HG02973 (cell line): ENCODE data around the gene CD52.

Experiments
- ATAC-seq: cut with Tn5 transposase; IDR thresholded peaks from one replicate; pipeline ENCODE4 v1.9.1; 2021; ENCODE audit warnings: moderate library complexity; ENCODE audit not compliant: unreplicated experiment

The CD52 gene

DNA sequence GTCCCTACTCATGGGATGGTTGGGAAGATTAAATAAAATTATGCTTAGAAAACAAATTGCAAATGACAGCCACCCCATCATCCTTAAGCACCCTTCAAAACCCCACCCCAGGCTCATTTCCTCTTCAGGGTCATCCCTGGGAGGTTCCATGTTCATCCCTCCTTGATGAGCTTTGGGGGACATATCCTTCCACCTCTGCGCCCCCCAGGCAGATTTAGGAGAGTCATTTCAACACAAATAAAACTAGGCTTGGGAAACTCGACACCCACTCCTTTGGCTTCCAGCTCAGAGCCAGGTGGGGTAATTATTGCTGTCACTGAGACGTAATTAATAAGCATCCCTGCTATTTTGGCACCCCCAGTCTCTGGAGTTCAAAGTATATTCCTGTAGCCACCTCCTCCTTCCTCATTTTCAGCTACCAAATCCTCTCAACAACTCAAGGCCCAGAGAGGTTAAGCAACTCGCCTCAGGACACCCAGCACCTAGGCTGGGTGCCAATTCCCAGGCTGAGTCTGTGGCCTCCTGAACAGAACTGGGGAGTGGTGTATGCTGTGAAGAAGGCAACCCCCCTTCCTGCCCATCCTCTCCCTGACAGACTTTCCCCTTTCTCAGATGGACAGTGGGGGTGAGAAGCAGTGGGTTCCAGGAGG is 35.6 kb downstream of the CD52 start:
- ATAC-seq, result no peak

DNA sequence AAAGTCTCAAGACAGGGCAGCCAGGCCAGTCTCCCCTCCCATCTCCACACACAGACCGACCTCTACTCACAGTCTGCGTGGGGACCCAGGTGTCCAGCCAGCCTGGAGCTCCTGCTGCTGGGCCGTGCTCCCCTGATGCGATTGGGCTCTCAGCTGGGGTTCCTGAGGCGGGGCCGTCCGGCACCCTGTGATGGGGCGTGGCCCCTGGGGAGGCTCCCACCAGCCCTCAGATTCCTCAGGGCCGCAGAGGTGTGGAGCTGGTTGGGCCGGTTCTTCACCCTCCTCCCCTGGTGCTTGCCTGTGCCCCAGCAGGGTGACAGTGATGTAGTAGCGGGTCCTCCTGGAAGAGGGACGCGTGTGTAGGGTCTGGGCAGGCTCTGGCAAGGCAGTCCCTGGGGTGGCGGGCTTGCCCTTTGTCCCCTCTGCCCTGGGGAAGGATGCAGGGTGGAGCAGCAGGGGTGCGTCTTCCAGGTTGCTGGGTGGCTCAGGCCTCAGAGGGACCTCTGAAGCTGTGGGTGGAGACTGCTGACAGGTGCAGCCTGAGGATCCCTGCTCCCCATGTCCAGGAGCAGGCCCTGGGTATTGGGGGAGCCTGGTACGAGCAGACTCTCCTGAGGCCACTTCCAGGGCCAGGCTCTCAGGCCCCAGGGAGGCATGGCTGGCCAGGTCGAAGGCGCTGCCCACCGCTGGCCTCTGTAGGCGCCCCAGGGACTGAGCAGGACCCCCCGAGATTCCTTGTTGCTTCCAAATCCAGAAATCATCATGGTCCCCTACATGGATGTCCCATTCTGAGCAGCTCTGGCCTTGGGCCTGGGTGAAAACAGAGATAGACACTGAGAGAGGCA is 36.4 kb downstream of the CD52 start, which contains the start of gene CRYBG2:
Gene CRYBG2, minus strand, starts transcription at position 155 of the 845 bp plus-strand sequence. CDS start 7,473 bp downstream, outside the sequence.
- ATAC-seq, result no peak

- no peak for ATAC-seq
Observed at GRCh38 chr1:26354972-26355371, 37.2 kb downstream of the CD52 start.

DNA sequence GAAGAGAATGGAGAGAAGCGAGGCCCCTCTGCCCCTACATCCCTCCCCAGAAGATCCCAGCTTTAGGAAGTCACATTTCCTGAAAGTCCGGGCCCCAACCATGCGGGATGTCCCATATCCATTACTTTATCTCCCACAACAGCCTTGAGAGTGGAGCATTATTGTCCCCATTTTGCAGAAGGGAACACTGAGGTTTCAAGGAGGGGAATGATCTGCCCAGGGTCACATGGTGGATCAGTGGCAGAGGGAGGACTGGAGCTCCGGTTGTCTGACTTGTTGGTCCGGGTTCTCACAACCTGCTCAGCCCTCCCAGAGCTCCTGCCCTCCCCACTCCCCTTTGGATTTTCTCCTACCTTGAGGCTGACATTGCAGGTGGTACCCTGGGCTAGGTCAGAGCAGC is 38.3 kb downstream of the CD52 start:
- no peak for ATAC-seq

DNA sequence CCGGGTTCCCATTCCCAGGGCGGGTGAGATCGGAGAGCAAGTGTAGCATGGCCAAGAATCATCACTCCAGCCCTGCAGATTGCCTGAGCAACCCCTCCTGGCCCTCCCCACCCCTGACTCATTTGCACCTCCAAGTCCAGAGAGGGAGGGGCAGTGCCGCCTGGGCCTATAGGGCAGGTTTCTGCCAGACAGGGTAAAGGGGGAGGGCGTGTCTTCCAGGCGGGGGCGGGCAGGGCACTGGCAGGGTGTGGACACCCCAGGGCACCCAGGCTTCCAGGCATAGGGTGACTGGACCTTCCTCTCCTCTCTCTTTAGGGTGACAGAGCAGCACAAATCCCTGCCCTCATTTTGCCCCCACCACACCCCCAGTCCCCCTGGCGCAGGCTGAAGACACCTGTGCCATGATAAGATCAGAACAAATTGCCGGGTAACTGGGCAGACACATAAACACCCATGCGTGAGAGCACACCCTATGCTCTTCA is 39.4 kb downstream of the CD52 start:
- ATAC-seq, result no peak

DNA sequence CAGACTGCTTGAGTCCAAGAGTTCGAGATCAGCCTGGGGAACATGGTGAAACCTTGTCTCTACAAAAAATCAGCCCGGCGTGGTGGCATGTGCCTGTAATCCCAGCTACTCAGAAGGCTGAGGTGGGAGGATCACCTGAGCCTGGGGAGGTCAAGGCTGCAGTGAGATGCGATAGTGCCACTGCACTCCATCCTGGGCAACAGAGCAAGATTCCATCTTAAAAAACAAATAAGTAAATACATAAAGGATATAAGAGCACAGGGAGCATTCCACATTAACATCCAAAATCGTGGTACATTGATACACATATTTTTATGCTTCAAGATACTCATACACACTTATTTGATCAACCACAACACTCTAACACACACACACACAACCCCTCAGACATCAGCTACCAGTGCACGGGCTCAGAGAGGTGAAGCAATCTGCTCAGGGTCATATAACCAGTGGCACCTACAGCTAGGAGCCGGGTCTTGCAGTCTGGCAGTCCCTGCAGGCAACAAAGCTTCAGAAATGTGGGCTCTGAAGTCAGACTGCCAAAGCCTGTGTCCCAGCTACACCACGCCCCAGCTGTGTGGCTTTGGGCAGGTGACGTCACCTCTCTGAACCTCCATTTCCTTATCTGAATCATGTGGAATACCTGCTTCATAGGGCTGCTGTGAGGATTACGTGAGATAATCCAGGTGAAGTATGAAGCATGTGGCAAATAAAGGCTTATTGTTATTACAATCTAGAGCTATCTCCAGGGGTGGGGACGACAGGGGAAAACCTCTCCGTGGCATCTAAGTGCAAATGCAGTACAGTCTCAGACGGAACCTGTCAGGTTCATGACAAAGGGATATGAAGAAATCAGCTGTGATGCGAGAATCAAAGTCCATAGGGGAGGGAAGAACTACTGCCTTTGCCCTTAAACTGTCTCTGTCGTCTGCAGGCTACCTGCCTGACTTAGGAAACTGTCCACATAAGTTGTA is 40.9 kb downstream of the CD52 start:
- ATAC-seq, result no peak

- no peak for ATAC-seq
Observed at GRCh38 chr1:26359981-26360806, 42.4 kb downstream of the CD52 start.

DNA sequence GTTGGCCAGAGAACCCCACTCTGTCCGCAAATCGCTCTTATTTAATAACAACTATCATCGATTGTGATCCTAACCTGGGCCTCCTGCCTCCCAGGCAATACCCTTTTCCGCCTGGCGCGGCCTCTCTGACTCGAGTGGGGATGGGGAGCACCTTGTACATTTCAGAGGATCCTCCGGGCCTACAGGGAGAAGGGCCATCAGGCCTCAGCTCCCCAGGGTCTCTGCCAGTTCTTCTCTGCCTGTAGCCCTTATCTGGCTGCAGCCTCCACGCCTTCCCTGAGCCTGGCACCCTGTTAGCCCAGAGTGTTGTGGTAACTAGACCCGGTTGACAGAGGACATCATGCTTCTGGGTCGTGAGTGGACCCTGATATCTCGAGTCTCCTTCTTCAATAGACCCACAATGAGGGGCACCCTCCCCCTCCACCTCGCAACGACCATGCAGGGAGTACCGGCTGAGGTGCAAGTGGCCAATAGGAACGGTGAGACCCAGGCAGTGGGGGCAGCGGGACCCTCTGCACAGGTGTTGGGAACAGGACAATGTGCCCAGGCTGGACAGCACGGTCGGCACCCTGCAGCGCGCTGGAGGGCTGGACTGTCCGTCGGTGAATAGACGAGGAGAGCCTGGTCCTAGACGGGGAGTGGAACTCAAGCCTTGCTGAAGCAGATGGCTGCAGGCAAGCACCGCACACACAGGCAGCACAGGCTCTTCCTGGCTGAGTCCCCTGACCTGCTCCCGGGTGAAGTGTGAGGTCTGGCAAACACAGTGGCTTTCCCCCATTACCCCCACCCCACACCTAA is 43.2 kb downstream of the CD52 start:
- ATAC-seq, result no peak

- ATAC-seq, result no peak
Observed at GRCh38 chr1:26361605-26362122, 43.9 kb downstream of the CD52 start.

DNA sequence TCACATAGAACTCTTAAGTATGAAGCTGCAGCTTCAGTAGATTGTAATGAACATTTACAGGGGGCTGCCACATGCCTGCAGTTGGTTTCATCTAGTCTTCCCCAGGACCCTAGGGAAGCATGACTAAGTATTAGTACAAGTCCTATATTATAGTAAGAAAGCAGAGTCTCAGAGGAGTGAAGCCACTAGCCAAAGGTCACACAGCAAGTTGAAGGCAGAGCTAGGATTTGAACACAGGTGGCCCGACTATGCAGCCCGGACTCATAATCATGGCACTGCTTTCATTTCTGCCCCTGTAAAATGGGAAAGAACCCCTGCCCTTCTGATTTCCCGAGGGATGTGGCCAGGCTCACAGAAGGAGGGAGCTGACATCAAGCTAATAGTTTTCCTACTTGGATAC is 44.6 kb downstream of the CD52 start:
- ATAC-seq, result no peak

DNA sequence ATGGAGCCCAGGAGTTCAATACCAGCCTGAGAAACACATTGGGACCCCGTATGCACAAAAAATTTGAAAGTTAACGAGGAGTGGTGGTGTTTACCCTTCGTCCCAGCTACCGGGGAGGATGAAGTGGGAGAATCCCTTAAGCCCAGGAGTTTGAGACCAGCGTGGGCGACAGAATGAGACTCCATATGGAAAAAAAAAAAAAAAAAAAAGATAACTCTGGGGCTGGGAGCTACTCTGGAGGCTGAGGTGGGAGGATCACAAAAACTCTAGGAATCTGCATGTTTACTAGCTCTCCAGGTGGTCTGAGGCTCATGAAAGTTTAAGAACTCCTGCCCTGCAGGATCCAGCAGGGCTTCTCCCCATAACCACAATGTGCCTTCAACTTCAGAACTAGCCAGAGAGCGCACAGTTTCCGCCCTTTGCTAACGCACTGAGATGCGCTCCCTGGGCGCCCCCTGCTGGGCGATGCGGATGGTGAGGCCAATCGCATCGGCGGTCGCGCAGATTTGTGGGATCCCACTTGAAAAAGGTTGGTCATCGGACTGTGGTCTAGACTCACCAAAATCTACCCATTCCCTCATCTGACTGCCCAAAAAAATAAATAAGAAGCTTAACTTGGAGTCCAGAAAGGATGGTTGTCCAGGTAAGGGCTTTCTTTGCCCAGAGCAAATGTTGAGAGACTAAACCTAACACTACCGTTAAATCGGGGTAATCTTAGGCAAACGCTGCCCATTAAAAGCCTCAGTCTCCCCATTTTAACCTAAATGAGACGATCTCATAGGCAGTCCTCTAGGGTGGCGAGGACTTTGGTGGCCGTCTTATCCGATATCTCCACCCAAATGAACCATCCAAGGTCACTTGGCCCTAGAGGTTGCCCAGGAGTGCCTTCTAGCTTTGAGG is 46.0 kb downstream of the CD52 start:
- ATAC-seq, result no peak

DNA sequence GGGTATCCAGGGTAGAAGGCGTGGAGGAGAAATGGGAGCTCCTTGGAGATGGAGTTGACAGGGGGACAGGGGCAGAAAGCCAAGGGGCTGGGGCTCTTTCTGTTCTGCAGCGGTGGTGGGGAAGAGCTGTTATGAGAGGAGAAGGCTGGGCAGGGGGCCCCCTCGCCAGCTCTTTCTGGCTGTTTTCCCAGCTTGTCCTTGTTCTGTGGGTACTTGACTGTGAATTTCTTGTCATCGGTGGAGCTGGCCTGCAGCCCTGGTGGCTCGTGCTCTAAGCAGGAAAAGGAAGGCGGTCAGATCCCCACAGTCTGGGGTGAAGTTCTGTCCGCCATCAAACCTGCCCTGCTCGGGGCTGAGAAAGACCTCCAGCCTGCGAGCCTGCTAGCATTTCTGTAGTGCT is 47.2 kb downstream of the CD52 start:
- ATAC-seq, result no peak

DNA sequence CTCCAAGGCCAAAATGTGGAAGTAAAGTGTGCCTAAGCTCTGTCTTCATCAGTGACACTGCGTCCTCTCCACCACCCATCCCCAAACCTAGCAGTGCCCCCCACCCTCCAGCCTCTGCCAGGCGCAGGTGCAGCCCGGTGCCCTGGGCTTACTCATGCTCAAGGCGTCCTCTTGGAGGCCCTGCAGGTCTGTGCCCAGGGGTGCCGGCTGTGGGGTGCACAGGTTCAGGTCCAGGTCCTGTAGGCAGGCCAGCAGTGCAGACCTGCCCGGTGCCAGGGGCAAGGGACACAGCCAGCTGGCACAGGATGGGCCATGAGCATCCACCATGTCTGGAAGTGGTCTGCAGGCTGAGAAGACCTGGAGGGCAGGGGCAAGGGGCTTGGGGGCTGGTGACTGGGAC is 49.7 kb downstream of the CD52 start:
- no peak for ATAC-seq

- no peak for ATAC-seq
Observed at GRCh38 chr1:26368006-26368405, 50.2 kb downstream of the CD52 start.

GRCh38 chr1:26368486-26368885 is 50.7 kb downstream of the CD52 start:
- ATAC-seq, result no peak
